HG02610 (cell line): ENCODE results near the gene CASP2.
"Not testable (repeated sequence)": the region's sequence is repeated elsewhere in the genome, so short reads cannot be mapped to it uniquely, and the experiment has no call there.

Source experiments
- ATAC-seq: cut with Tn5 transposase; IDR thresholded peaks from one replicate; pipeline ENCODE4 v1.9.1; 2021; ENCODE audit warnings: mild to moderate bottlenecking, moderate library complexity; ENCODE audit not compliant: unreplicated experiment

The CASP2 gene

DNA sequence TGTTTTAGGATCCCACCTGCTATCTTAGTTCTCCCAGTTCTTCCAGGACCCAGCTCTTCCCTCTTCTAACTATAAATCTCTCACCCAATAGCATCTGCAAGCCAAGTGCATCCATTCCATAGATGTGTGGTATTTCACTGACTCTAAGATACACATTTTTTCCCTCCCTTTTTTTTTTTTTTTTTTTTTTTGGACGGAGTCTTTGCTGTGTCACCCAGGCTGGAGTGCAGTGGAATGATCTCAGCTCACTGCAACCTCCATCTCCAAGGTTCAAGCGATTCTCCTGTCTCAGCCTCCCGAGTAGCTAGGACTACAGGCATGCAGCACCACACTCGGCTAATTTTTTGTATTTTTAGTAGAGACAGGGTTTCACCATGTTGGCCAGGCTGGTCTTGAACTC, 1.7 kb downstream of the CASP2 start:
- not testable (repeated sequence) for ATAC-seq

DNA sequence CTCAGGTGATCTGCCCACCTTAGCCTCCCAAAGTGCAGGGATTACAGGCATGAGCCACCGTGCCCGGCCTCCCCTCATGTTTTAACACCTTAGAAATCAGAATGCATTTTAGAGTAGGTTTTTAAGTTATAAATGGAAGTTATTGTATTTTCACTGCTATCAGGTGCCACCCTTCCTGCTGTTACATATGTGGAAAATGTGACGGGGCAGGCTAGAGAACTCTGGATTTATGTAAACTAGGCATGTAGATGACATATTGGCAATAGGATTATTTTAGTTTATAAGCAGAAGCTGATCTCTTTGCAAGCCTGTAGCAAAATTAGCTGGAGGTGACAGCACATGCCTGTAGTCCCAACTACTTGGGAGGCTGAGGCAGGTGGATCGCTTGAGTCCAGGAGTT, 2.1 kb downstream of the CASP2 start:
- no peak for ATAC-seq

DNA sequence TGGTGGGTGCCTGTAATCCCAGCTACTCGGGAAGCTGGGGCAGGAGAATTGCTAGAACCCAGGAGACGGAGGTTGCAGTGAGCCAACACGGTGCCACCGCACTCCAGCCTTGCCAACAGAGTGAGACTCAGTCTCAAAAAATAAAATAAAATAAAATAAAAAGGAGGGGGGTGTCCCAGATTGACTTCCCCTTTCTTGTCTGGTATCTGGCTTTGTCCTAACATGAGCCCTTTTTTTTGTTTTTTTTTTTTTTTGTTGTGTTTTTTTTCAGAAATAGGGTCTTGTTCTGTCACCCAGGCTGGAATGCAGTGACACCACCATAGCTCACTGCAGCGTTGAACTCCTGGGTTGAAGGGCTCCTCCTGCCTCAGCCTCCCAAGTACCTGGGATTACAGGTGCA, 4.7 kb downstream of the CASP2 start:
- no peak for ATAC-seq

DNA sequence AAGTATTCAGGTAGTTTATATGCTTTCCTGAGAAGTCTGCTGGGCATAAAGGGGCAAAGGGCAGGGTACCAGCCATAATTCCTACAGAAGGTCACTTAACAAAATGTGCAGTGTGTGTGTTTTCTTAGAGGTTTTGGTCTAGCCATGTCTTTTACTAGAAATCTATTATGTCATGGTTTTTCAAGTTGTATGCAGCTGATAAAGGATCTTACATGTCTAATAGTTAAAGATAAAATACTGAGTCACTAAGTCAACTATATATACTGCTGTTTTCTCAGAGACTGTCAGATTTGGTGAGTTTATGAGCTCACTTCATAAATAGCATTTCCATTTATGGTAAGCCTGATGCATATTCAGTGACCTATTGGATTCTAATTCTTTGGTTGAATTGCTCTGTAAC, 7.7 kb downstream of the CASP2 start:
- ATAC-seq = no peak

DNA sequence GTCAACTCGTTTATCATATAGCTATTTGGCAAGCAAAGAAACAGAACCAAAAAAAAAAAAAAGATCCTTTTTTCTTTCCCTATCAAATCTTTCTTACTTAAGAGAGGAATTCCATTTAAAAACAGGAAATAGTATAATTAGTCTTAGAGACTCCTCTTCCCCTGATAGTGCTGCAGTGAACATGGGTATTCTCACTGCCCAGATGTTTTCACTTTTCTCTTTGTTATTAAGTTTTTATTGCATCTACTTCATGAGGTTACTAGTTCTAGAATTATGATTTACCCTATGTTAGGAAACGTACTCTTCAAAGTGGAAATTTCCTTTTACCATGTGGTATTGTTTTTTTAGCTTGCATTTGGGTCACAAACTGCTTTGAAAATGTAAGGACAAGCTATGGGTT, 8.5 kb downstream of the CASP2 start:
- ATAC-seq = no peak

- ATAC-seq = no peak
Measured at GRCh38 chr7:143299346-143299745, 11.2 kb downstream of the CASP2 start.

DNA sequence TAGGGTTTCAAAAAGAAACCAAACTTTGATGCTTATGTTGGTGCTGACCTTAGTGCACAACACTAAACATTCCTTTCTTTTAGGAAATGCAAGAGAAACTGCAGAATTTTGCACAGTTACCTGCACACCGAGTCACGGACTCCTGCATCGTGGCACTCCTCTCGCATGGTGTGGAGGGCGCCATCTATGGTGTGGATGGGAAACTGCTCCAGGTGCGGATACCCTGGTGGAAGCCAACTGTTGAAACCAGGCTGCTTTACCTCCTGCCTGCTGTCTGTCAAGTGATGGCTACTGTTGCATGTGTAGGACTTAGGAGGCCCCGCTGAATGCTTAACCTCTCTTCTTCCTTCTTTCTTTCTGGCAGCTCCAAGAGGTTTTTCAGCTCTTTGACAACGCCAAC, 11.7 kb downstream of the CASP2 start:
- no peak for ATAC-seq

DNA sequence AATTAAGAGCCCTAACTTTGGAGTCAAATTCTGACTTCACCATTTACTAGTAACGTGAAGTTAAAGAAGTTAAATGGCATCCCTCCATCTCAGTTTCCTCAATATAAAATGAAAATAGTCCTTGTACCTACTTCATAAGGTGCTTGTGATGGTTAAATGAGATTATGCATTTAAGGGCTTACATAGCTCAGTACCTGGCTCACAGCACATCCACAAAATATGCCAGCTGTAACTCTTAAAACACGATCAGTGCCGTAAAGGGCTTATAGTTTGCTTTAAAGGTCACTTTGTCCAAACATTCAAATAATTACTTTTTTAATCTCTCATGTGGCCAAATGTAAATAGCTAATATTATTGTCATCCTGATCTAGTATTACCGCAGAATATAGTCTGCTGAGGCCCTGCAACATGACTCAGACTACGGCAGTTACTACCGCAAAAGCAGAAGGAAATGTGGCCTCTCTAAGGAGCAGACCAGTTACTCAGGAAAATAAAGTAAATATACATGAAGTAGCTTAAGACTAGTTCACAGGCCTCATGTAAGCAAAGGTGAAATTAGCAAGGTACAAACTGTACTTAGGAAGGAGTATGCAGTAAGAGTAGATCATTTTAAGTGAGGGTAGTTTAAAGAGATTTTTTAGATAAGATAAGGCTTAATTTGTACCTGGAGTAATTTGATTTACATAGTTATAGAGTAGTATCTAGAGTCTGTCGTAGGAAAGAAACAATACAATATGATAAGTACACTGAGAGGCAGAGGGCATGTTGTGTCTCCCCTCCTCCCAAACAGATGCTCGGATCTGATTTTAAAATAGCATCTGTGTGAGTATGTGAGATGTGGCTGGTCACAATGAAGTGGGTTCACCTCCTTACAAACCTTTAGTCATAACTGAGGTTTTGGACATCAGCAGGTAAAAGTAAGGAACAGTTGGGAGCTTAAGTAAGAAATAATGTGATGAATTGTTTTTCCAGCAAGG, 13.1 kb downstream of the CASP2 start:
- no peak for ATAC-seq

DNA sequence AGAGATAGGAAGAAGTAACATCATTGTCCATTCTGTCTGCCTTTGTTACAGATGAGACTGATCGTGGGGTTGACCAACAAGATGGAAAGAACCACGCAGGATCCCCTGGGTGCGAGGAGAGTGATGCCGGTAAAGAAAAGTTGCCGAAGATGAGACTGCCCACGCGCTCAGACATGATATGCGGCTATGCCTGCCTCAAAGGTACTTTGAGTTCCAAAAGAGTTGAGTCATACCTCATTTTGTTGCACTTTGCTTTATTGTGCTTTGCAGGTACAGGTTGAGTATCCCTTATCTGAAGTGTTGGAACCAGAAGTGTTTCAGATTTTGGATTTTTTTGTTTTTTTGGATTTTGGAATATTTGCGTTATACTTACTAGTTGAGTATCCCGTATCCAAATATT, 15.6 kb downstream of the CASP2 start:
- ATAC-seq = no peak

DNA sequence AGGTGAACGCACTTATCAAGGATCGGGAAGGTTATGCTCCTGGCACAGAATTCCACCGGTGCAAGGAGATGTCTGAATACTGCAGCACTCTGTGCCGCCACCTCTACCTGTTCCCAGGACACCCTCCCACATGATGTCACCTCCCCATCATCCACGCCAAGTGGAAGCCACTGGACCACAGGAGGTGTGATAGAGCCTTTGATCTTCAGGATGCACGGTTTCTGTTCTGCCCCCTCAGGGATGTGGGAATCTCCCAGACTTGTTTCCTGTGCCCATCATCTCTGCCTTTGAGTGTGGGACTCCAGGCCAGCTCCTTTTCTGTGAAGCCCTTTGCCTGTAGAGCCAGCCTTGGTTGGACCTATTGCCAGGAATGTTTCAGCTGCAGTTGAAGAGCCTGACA, 16.8 kb downstream of the CASP2 start:
- no peak for ATAC-seq

- no peak for ATAC-seq
Measured at GRCh38 chr7:143305423-143306070, 17.4 kb downstream of the CASP2 start.

DNA sequence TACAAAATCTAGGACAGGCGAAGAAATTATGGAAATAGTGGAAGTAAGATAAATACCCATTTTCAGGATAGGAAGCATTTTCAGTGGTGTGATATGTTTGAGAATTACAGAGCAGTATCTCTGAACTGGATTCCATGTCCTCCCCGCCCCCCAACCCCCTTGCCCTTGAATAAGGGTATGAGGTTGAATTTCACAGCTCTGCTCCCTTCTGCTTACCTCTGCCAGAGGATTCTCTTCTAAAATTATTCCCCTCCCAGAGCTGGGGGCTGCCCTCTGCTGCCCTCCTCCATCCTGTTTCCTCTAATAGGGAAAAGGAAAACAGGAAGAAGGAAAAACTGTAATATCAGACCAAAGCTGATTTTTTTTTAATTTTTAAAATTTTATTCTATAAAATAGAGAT, 20.5 kb downstream of the CASP2 start:
- no peak for ATAC-seq

DNA sequence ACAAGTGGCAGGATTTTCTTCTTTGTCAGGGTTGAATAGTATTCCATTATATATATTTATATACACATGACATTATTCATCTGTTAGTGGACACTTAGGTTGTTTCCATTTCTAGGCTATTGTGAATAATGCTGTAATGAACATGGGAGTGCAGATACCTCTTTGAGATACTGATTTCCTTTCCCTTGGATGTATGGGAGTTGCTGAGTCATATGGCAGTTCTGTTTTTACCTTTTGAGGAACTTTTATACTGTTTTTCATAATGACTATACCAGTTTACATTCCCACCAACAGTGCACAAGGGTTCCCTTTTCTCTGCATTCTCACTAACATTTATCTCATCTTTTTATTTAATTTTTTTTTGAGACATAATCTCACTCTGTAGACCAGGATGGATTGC, 26.0 kb downstream of the CASP2 start:
- ATAC-seq = no peak

DNA sequence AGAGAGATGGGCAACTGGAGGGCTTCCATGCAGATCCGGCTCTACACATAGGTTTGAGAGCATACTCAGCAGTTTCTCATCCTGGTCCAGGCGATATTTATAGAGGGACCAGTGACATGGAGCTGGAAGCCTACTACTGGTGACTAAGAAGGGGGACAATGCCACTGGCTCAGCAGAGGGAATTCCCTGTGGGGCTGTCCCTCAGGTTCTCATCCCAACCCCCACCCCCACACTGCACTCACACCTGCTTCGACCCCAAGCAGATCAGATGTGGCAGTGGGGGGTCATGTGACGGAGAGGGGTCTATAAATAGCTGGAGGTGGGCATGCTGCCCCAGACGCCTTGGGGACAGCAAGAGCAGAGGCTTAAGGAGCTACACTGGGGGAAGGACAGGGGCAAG, 27.6 kb downstream of the CASP2 start, which contains the start of gene CLCN1:
TSS of gene CLCN1 (plus strand) at position 336 of the 400 bp plus-strand sequence. CDS start 102 bp downstream, outside the sequence.
- no peak for ATAC-seq

- ATAC-seq = no peak
Measured at GRCh38 chr7:143316492-143316891, 28.3 kb downstream of the CASP2 start.

GRCh38 chr7:143318661-143319060, 30.5 kb downstream of the CASP2 start:
- ATAC-seq = no peak

GRCh38 chr7:143320620-143321019, 32.5 kb downstream of the CASP2 start:
- no peak for ATAC-seq

- no peak for ATAC-seq
Measured at GRCh38 chr7:143321242-143321641, 33.1 kb downstream of the CASP2 start.

DNA sequence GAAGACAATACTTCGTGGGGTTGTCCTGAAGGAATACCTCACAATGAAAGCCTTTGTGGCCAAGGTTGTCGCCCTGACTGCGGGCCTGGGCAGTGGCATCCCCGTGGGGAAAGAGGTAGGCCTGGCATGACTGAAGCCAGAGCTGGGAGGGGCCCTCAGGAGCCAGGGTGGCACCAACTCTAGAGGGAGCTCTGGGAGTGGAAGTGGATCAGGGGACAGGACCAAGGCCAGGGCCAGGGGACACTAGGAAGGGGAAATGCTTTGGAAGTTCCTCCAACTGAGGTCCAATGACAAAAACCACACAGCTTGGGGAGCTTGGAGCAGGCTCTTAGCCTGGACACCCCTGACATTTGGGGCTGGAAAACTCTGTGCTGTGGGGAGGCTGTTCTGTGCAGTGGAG, 33.6 kb downstream of the CASP2 start:
- ATAC-seq = no peak

- ATAC-seq = no peak
Measured at GRCh38 chr7:143322760-143323633, 34.8 kb downstream of the CASP2 start.

DNA sequence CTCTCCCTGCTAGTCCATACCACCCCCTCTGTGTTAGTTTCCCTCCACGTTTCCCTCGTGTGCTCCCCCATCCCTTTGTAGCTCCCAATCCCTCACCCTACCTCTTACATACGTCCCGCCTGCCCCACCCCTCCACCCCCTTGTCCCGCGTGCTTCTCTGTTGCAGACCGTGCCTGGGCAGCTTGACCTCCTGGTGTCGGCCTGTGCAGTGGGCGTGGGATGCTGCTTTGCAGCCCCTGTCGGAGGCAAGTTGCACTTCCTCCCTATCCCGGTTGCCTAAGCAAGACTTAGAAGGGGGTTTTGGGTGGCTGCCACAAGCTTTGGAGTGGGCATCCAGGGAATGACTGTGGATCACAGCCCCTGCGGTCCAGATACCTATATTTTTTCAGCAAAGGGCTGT, 35.5 kb downstream of the CASP2 start:
- no peak for ATAC-seq
